H9 (cell line): ENCODE measurements around the gene VAMP8. TPM values are rescaled to one million over a fixed set of nuclear protein-coding genes. Genes with fewer than 3 reads are reported as not detected.

ENCODE experiments used
- DNase-seq: peaks from one replicate; pipeline ENCODE4 v3.0.0-alpha.2; 2017
- H2AFZ ChIP-seq: one replicate; pipeline ENCODE4 v1.6.1; 2013; ENCODE audit warnings: mild to moderate bottlenecking, low read length, control low read depth, moderate library complexity
- H2AK5ac ChIP-seq: 2 replicates; pipeline ENCODE4 v1.6.1; 2013; ENCODE audit warnings: low read length, control low read depth, mixed read lengths; ENCODE audit not compliant: insufficient read length
- H2BK120ac ChIP-seq: one replicate; pipeline ENCODE4 v1.6.1; 2013; ENCODE audit warnings: low read depth, mild to moderate bottlenecking, low read length, control low read depth, inconsistent platforms; ENCODE audit not compliant: poor library complexity, severe bottlenecking
- H2BK12ac ChIP-seq: 2 replicates; pipeline ENCODE4 v1.6.1; 2013; ENCODE audit warnings: low read length, control low read depth, mixed read lengths, low read depth; ENCODE audit not compliant: insufficient read length
- H2BK15ac ChIP-seq: 2 replicates; pipeline ENCODE4 v1.6.1; 2013; ENCODE audit warnings: low read depth, low read length, control low read depth
- H2BK20ac ChIP-seq: one replicate; pipeline ENCODE4 v1.6.1; 2013; ENCODE audit warnings: low read depth, mild to moderate bottlenecking, low read length, control low read depth, inconsistent platforms; ENCODE audit not compliant: poor library complexity, severe bottlenecking
- H2BK5ac ChIP-seq: 2 replicates; pipeline ENCODE4 v1.6.1; 2013; ENCODE audit warnings: low read length, control low read depth, mixed read lengths; ENCODE audit not compliant: insufficient read length
- H3K14ac ChIP-seq: 2 replicates; pipeline ENCODE4 v1.6.1; 2013; ENCODE audit warnings: low read length, control low read depth; ENCODE audit not compliant: insufficient read depth
- H3K18ac ChIP-seq: 2 replicates; pipeline ENCODE4 v1.6.1; 2013; ENCODE audit warnings: low read depth, mild to moderate bottlenecking, mixed read lengths, low read length, control low read depth; ENCODE audit not compliant: insufficient read length
- H3K23ac ChIP-seq: 2 replicates; pipeline ENCODE4 v1.6.1; 2013; ENCODE audit warnings: low read length, control low read depth, mixed read lengths, low read depth; ENCODE audit not compliant: insufficient read length
- H3K23me2 ChIP-seq: 2 replicates; pipeline ENCODE4 v1.6.1; 2013; ENCODE audit warnings: low read depth, mild to moderate bottlenecking, mixed read lengths, low read length, control low read depth; ENCODE audit not compliant: insufficient read length, poor library complexity, severe bottlenecking
- H3K27ac ChIP-seq: 2 replicates; pipeline ENCODE4 v1.5.1; 2013; ENCODE audit warnings: low read length, control low read depth, mixed read lengths, low read depth; ENCODE audit not compliant: insufficient read length
- H3K27me3 ChIP-seq: 2 replicates; pipeline ENCODE4 v1.6.1; 2013; ENCODE audit warnings: low read length, control low read depth, inconsistent platforms; ENCODE audit not compliant: insufficient read depth
- H3K4ac ChIP-seq: 2 replicates; pipeline ENCODE4 v1.6.1; 2013; ENCODE audit warnings: low read depth, mild to moderate bottlenecking, control low read depth, inconsistent platforms, low read length, moderate library complexity
- H3K4me1 ChIP-seq: 2 replicates; pipeline ENCODE4 v1.6.1; 2013; ENCODE audit warnings: low read length, control low read depth, inconsistent platforms; ENCODE audit not compliant: insufficient read depth
- H3K4me2 ChIP-seq: 2 replicates; pipeline ENCODE4 v1.6.1; 2013; ENCODE audit warnings: low read length, control low read depth, mixed read lengths; ENCODE audit not compliant: insufficient read length, insufficient read depth
- H3K56ac ChIP-seq: 2 replicates; pipeline ENCODE4 v1.6.1; 2013; ENCODE audit warnings: low read depth, mild to moderate bottlenecking, mixed read lengths, low read length, control low read depth; ENCODE audit not compliant: insufficient read length
- H3K79me1 ChIP-seq: 2 replicates; pipeline ENCODE4 v1.6.1; 2013; ENCODE audit warnings: low read depth, mild to moderate bottlenecking, moderate library complexity, low read length, control low read depth, inconsistent platforms; ENCODE audit not compliant: insufficient read depth, poor library complexity, severe bottlenecking
- H3K79me2 ChIP-seq: 2 replicates; pipeline ENCODE4 v1.6.1; 2013; ENCODE audit warnings: low read length, control low read depth, inconsistent platforms; ENCODE audit not compliant: insufficient read depth
- H3K9ac ChIP-seq: 2 replicates; pipeline ENCODE4 v1.6.1; 2013; ENCODE audit warnings: low read length, control low read depth, mixed read lengths; ENCODE audit not compliant: insufficient read length; ENCODE audit errors: extremely low read depth
- H3K9me3 ChIP-seq: one replicate; pipeline ENCODE4 v1.6.1; 2013; ENCODE audit warnings: low read depth, low read length, inconsistent platforms; ENCODE audit not compliant: control insufficient read depth
- H3T11ph ChIP-seq: one replicate; pipeline ENCODE4 v1.6.1; 2013; ENCODE audit warnings: mild to moderate bottlenecking, low read length, control low read depth, inconsistent platforms
- H4K20me1 ChIP-seq: one replicate; pipeline ENCODE4 v1.6.1; 2013; ENCODE audit not compliant: control insufficient read depth, insufficient read length, insufficient read depth
- H4K5ac ChIP-seq: 2 replicates; pipeline ENCODE4 v1.6.1; 2013; ENCODE audit warnings: low read depth, mild to moderate bottlenecking, mixed read lengths, low read length, control low read depth; ENCODE audit not compliant: insufficient read length
- H4K8ac ChIP-seq: replicated peaks from 2 replicates; pipeline ENCODE4 v1.6.1; 2013; ENCODE audit warnings: low read length, control low read depth, mixed read lengths, low read depth; ENCODE audit not compliant: insufficient read length
- H4K91ac ChIP-seq: 2 replicates; pipeline ENCODE4 v1.6.1; 2013; ENCODE audit warnings: low read depth, mild to moderate bottlenecking, moderate library complexity, mixed read lengths, low read length, control low read depth; ENCODE audit not compliant: insufficient read length
- H3K27ac Mint-ChIP-seq, 3 experiments: 2 replicates in 2 of 3; 3 replicates in 1 of 3; pipeline ENCODE4 v1.8.0; 2020 to 2021; ENCODE audit warnings: mixed read lengths in 3 of 3, mild to moderate bottlenecking in 1 of 3, moderate library complexity in 1 of 3
- H3K27me3 Mint-ChIP-seq: 2 replicates; pipeline ENCODE4 v1.8.0; 2021; ENCODE audit warnings: low read depth, mild to moderate bottlenecking, moderate library complexity, mixed read lengths
- H3K36me3 Mint-ChIP-seq, 3 experiments: 2 replicates in 2 of 3; 3 replicates in 1 of 3; pipeline ENCODE4 v1.8.0; 2020 to 2021; ENCODE audit warnings: low read depth in 3 of 3, mixed read lengths in 3 of 3; ENCODE audit not compliant: insufficient read depth in 1 of 3
- H3K4me1 Mint-ChIP-seq, 2 experiments: 2 replicates each; pipeline ENCODE4 v1.8.0; 2020; ENCODE audit warnings: mixed read lengths in 2 of 2
- H3K4me3 Mint-ChIP-seq, 2 experiments: 2 replicates in 1 of 2; 3 replicates in 1 of 2; pipeline ENCODE4 v1.8.0; 2020 to 2021; ENCODE audit warnings: mild to moderate bottlenecking in 2 of 2, mixed read lengths in 2 of 2, moderate library complexity in 1 of 2
- H3K9me3 Mint-ChIP-seq, 2 experiments: 2 replicates in 1 of 2; 3 replicates in 1 of 2; pipeline ENCODE4 v1.8.0; 2020; ENCODE audit warnings: mild to moderate bottlenecking in 2 of 2, mixed read lengths in 2 of 2, moderate library complexity in 1 of 2
- WGBS: extraction: QIAGEN DNeasy Blood & Tissue Kit; methylation state at CpG from one replicate; pipeline ENCODE4 v1.1.7; 2013; ENCODE audit warnings: missing lambda C conversion rate, low lambda C conversion rate, mixed read lengths; ENCODE audit not compliant: insufficient read length; ENCODE audit errors: extremely low coverage; 5-methylcytosine and 5-hydroxymethylcytosine counted together
- total RNA-seq: library from RNA; stranded (reverse); gene quantifications from 2 replicates; pipeline ENCODE4 v1.2.1, GENCODE V29; 2021
- TF ChIP-seq, protein P1 (sequence below): fragments of 200-600 bp; sonication (generic); conservative IDR thresholded peaks from 3 replicates; pipeline ENCODE4 v1.8.0; 2021; ENCODE audit warnings: antibody characterized with exemption, mild to moderate bottlenecking

VAMP8 gene
- total RNA-seq, 1 experiment from 2014 or later, result 33.4 TPM

- no peak overlapping the region for H3K4ac ChIP-seq
- no peak for DNase-seq
- H2BK120ac ChIP-seq, result no peak overlapping the region
- H3K27me3 ChIP-seq, result peaks cover 5% of the 10 kb centered on the region; the same call in 1 of the 2 replicates
- H3K4me2 ChIP-seq, result no peak overlapping the region
- no peak overlapping the region for H4K5ac ChIP-seq
- no peak overlapping the region for H2BK12ac ChIP-seq
- peaks cover 29% of the 10 kb centered on the region for H3K27me3 Mint-ChIP-seq
- H3K4me1 ChIP-seq, result no peaks in the 10 kb centered on the region; the same call in 1 of the 2 replicates
- H3K79me1 ChIP-seq, result no peaks in the 10 kb centered on the region
- no peaks in the 10 kb centered on the region for H3K79me2 ChIP-seq
- no peak overlapping the region for H3K9ac ChIP-seq
- no peak overlapping the region for H2BK15ac ChIP-seq
- H3K9me3 Mint-ChIP-seq, result no peaks in the 10 kb centered on the region; a peak in 1 of 5 replicates
- H3K36me3 Mint-ChIP-seq, result no peaks in the 10 kb centered on the region; a peak in 2 of 7 replicates
- WGBS, result no CpG with 5 or more reads among the region's 1 CpG
- H3K23me2 ChIP-seq, result peaks cover 7% of the 10 kb centered on the region
- no peak overlapping the region for H2BK20ac ChIP-seq
- no peak overlapping the region for H3K23ac ChIP-seq
- no peak overlapping the region for H2AK5ac ChIP-seq
- no peak overlapping the region for H4K91ac ChIP-seq
- no peak overlapping the region for H3K4me3 Mint-ChIP-seq
- H2AFZ ChIP-seq, result no peak overlapping the region
- no peaks in the 10 kb centered on the region for H3K9me3 ChIP-seq
- no peak overlapping the region for H3K27ac ChIP-seq
- no peak overlapping the region for H4K8ac ChIP-seq
- H3K27ac Mint-ChIP-seq, result no peak overlapping the region
- TF ChIP-seq, protein P1, sequence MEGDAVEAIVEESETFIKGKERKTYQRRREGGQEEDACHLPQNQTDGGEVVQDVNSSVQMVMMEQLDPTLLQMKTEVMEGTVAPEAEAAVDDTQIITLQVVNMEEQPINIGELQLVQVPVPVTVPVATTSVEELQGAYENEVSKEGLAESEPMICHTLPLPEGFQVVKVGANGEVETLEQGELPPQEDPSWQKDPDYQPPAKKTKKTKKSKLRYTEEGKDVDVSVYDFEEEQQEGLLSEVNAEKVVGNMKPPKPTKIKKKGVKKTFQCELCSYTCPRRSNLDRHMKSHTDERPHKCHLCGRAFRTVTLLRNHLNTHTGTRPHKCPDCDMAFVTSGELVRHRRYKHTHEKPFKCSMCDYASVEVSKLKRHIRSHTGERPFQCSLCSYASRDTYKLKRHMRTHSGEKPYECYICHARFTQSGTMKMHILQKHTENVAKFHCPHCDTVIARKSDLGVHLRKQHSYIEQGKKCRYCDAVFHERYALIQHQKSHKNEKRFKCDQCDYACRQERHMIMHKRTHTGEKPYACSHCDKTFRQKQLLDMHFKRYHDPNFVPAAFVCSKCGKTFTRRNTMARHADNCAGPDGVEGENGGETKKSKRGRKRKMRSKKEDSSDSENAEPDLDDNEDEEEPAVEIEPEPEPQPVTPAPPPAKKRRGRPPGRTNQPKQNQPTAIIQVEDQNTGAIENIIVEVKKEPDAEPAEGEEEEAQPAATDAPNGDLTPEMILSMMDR, result no peak
- H3K4me1 Mint-ChIP-seq, result peaks cover 0 to 2% of the 10 kb centered on the region in 2 experiments; a peak in 1 of 4 replicates
- no peak overlapping the region for H3K14ac ChIP-seq
- no peaks in the 10 kb centered on the region for H4K20me1 ChIP-seq
- H2BK5ac ChIP-seq, result no peak overlapping the region
- no peak overlapping the region for H3K56ac ChIP-seq
- no peak overlapping the region for H3T11ph ChIP-seq
- no peak overlapping the region for H3K18ac ChIP-seq
Measured at GRCh38 chr2:85585781-85586105, 8.4 kb downstream of the VAMP8 start.
